Prostate gland (tissue), 2 donors: ENCODE data around the gene SERBP1. TPM values are rescaled to one million over a fixed set of nuclear protein-coding genes. Genes with fewer than 3 reads are reported as not detected.

Experiments
- DNase-seq: peaks from one replicate; pipeline ENCODE4 v3.0.0-alpha.2; 2019; ENCODE audit warnings: low spot score
- H3K27ac ChIP-seq, 2 donors: fragments of 200-600 bp; sonication (generic); 2 replicates each; pipeline ENCODE4 v1.5.1; 2017 to 2019
- H3K27me3 ChIP-seq: fragments of 200-600 bp; sonication (generic); replicated peaks from 2 replicates; pipeline ENCODE4 v1.5.1; 2019; ENCODE audit not compliant: insufficient read depth
- H3K36me3 ChIP-seq, 2 donors: fragments of 200-600 bp; sonication (generic); 1 replicate in 1 of 2; 2 replicates in 1 of 2; pipeline versions ENCODE4 v1.5.1 to v1.8.1; 2017 to 2019
- H3K4me1 ChIP-seq: fragments of 200-600 bp; sonication (generic); replicated peaks from 2 replicates; pipeline ENCODE4 v1.5.1; 2019
- H3K4me3 ChIP-seq, 2 donors: fragments of 200-600 bp; sonication (generic); 2 replicates each; pipeline ENCODE4 v1.5.1; 2017 to 2019
- H3K9me3 ChIP-seq: fragments of 200-600 bp; sonication (generic); 2 replicates; pipeline ENCODE4 v1.5.1; 2017
- CTCF ChIP-seq, 4 experiments: fragments of 200-600 bp in 2 of 4; fragments of 450-650 bp in 2 of 4; sonication (generic) in 2 of 4; IDR thresholded peaks; 1 replicate in 3 of 4; 2 replicates in 1 of 4; pipeline ENCODE4 v1.5.1; 2016 to 2019; ENCODE audit warnings: antibody characterized with exemption in 4 of 4, mild to moderate bottlenecking in 2 of 4, moderate library complexity in 2 of 4
- POLR2A ChIP-seq: fragments of 450-650 bp; IDR thresholded peaks from one replicate; pipeline ENCODE4 v1.6.1; 2016; ENCODE audit warnings: antibody characterized with exemption, mild to moderate bottlenecking
- POLR2AphosphoS5 ChIP-seq: sonication (generic); formaldehyde crosslinking; IDR thresholded peaks from one replicate; pipeline ENCODE4 v1.6.1; 2017; ENCODE audit warnings: antibody characterized with exemption
- WGBS: methylation state at CpG from one replicate; pipeline ENCODE4 v1.1.5; 2018; 5-methylcytosine and 5-hydroxymethylcytosine counted together
- intact Hi-C: fragments of 100-400 bp; cut with DNase I; formaldehyde crosslinking; loops from one replicate; pipeline ENCODE4 v1.14.2; 2022
- total RNA-seq, 2 donors: library from RNA; depleted of rRNA; stranded (reverse); fragments of >200 nt; gene quantifications; one replicate each; pipeline ENCODE4 v1.1.0, GENCODE V29; 2016

The SERBP1 gene
- total RNA-seq, 2 donors from 2014 or later: 155 to 169 TPM

DNA sequence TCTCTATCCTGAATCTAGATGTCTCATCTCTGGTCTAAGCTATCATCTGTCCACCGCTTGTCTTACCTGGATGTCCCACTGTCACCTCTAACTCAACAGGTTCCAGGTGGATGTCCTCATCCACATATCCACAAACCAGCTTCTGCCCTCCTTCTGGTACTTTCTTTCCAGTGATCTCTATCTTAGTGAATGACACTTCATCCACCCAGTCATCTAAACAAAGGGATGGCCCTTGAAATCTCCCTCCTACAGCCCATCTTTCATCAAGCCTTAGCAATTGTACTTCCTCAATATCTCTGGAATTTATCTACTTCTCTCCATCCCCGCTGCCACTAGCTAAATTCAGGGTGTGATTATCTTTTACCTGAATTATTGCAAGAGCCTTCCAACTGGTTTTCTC is 33.9 kb upstream of the SERBP1 start:
- WGBS: 56% methylated on average over 2 of the region's 2 CpGs
- no peak overlapping the region for H3K27ac ChIP-seq

GRCh38 chr1:67463298-67463955 is 33.2 kb upstream of the SERBP1 start:
- Histone ChIP-seq H3K4me3 (no peak overlapping the region), H3K36me3 (no peaks in the 10 kb centered on the region), H3K27ac (no peak overlapping the region), H3K9me3 (no peaks in the 10 kb centered on the region), H3K4me1 (no peaks in the 10 kb centered on the region), H3K27me3 (no peaks in the 10 kb centered on the region)
- TF ChIP-seq CTCF (IDR thresholded peaks at IDR 0.05): no peak
- TF ChIP-seq POLR2A: no peak
- no peak for TF ChIP-seq POLR2AphosphoS5
- DNase-seq: no peak
- 47% methylated on average over 7 of the region's 7 CpGs for WGBS
- intact Hi-C loops: no loop called here

More for the DNA sequence above, 33.9 kb upstream of the SERBP1 start:
- TF ChIP-seq POLR2AphosphoS5 (no peak), CTCF (IDR thresholded peaks at IDR 0.05) (no peak), POLR2A (no peak)
- intact Hi-C loops: no loop called here
- H3K36me3 ChIP-seq: no peaks in the 10 kb centered on the region
- H3K9me3 ChIP-seq: no peaks in the 10 kb centered on the region
- no peak for DNase-seq
- H3K27me3 ChIP-seq: no peaks in the 10 kb centered on the region
- H3K4me3 ChIP-seq: no peak overlapping the region
- H3K4me1 ChIP-seq: no peaks in the 10 kb centered on the region

- intact Hi-C loops: no loop called here
- DNase-seq: no peak
- no peaks in the 10 kb centered on the region for H3K36me3 ChIP-seq
- no peak overlapping the region for H3K4me3 ChIP-seq
- no peaks in the 10 kb centered on the region for H3K4me1 ChIP-seq
- H3K27ac ChIP-seq: no peak overlapping the region
- no peaks in the 10 kb centered on the region for H3K9me3 ChIP-seq
- no peak for TF ChIP-seq POLR2AphosphoS5
- no peak for TF ChIP-seq CTCF (IDR thresholded peaks at IDR 0.05)
- TF ChIP-seq POLR2A: no peak
- H3K27me3 ChIP-seq: no peaks in the 10 kb centered on the region
- WGBS: 31% methylated on average over 9 of the region's 9 CpGs
Measured at GRCh38 chr1:67460676-67461500, 30.7 kb upstream of the SERBP1 start.

GRCh38 chr1:67459068-67459467 is 28.9 kb upstream of the SERBP1 start:
- DNase-seq: peak; percentile 42
- Histone ChIP-seq H3K9me3 (no peaks in the 10 kb centered on the region), H3K27ac (no peak overlapping the region), H3K36me3 (no peaks in the 10 kb centered on the region), H3K27me3 (no peaks in the 10 kb centered on the region), H3K4me3 (no peak overlapping the region), H3K4me1 (no peaks in the 10 kb centered on the region)
- WGBS: 60% methylated on average over 3 of the region's 3 CpGs
- intact Hi-C loops: no loop called here
- no peak for TF ChIP-seq POLR2A
- peak; percentile 63 for TF ChIP-seq POLR2AphosphoS5

- no peaks in the 10 kb centered on the region for H3K36me3 ChIP-seq
- H3K4me3 ChIP-seq: no peak overlapping the region
- H3K27me3 ChIP-seq: no peaks in the 10 kb centered on the region
- no peak for DNase-seq
- intact Hi-C loops: no loop called here
- TF ChIP-seq POLR2AphosphoS5: no peak
- TF ChIP-seq POLR2A: no peak
- TF ChIP-seq CTCF (IDR thresholded peaks at IDR 0.05): no peak
- no peaks in the 10 kb centered on the region for H3K9me3 ChIP-seq
- whole genome bisulfite sequencing: 53% methylated on average over 1 of the region's 1 CpG
- H3K27ac ChIP-seq: no peak overlapping the region
- H3K4me1 ChIP-seq: no peaks in the 10 kb centered on the region
Measured at GRCh38 chr1:67458663-67459062, 28.5 kb upstream of the SERBP1 start.
